Epithelial cell of esophagus (primary cell): ENCODE data around the gene ARID1A.
A peak's percentile ranks its signal among the peaks of the same experiment; 100 is the strongest.

Source experiments
- DNase-seq: peaks from one replicate; pipeline ENCODE4 v3.0.0; 2010; ENCODE audit warnings: low read depth
- H3K4me3 ChIP-seq: 2 replicates; pipeline ENCODE4 v1.5.1; 2011; ENCODE audit warnings: mild to moderate bottlenecking, low read length, control low read depth
- CTCF ChIP-seq: IDR thresholded peaks from 2 replicates; pipeline ENCODE4 v1.5.1; 2011; ENCODE audit warnings: low read depth, mild to moderate bottlenecking, low read length, control low read depth, inconsistent platforms; ENCODE audit not compliant: insufficient read depth; ENCODE audit errors: missing control alignments

ARID1A gene

GRCh38 chr1:26767714-26768113, 71.9 kb downstream of the ARID1A start:
- H3K4me3 ChIP-seq, result no peak overlapping the region
- no peak for TF ChIP-seq CTCF
- no peak for DNase-seq

- DNase-seq, result peak; percentile 41
- no peak for TF ChIP-seq CTCF
- H3K4me3 ChIP-seq, result no peak overlapping the region
Observed at GRCh38 chr1:26768755-26769154, 72.9 kb downstream of the ARID1A start.

- H3K4me3 ChIP-seq, result no peak overlapping the region
- no peak for DNase-seq
- no peak for TF ChIP-seq CTCF
Observed at GRCh38 chr1:26771285-26771642, 75.4 kb downstream of the ARID1A start.

- no peak for TF ChIP-seq CTCF
- peak; percentile 74 for DNase-seq
- no peak overlapping the region for H3K4me3 ChIP-seq
Observed at GRCh38 chr1:26771643-26772321, 76.0 kb downstream of the ARID1A start.

- TF ChIP-seq CTCF, result no peak
- peak; percentile 88 for DNase-seq
- H3K4me3 ChIP-seq, result no peak overlapping the region
Observed at GRCh38 chr1:26772687-26773086, 76.9 kb downstream of the ARID1A start.

- no peak overlapping the region for H3K4me3 ChIP-seq
- no peak for DNase-seq
- no peak for TF ChIP-seq CTCF
Observed at GRCh38 chr1:26774462-26774861, 78.6 kb downstream of the ARID1A start.

GRCh38 chr1:26775666-26776065, 79.9 kb downstream of the ARID1A start:
- no peak overlapping the region for H3K4me3 ChIP-seq
- DNase-seq, result no peak
- TF ChIP-seq CTCF, result no peak
